GM12872 (cell line): ENCODE data around the gene NRG4.

Experiments
- CTCF ChIP-seq: IDR thresholded peaks from 3 replicates; pipeline ENCODE4 v1.5.1; 2011; ENCODE audit warnings: low read depth, mild to moderate bottlenecking, low read length, moderate library complexity; ENCODE audit not compliant: insufficient read depth

The NRG4 gene

GRCh38 chr15:75921732-75922703 is 90.2 kb downstream of the NRG4 start:
- TF ChIP-seq CTCF, result peak; percentile 19; the same call in 1 of the 3 replicates

- no peak for TF ChIP-seq CTCF
These were observed 92.1 kb downstream of the NRG4 start for GRCh38 chr15:75920079-75920478.

- TF ChIP-seq CTCF, result no peak
These were observed 94.1 kb downstream of the NRG4 start for GRCh38 chr15:75918135-75918534.

GRCh38 chr15:75916978-75917377 is 95.2 kb downstream of the NRG4 start:
- no peak for TF ChIP-seq CTCF

GRCh38 chr15:75905231-75905630 is 107.0 kb downstream of the NRG4 start:
- no peak for TF ChIP-seq CTCF

GRCh38 chr15:75903331-75904239 is 108.6 kb downstream of the NRG4 start, which contains the start of gene FBXO22:
FBXO22 (plus strand) TSS chr15:75903878; CDS start chr15:75903964, 86 bp downstream.
- no peak for TF ChIP-seq CTCF

- TF ChIP-seq CTCF, result no peak
These were observed 110.1 kb downstream of the NRG4 start for GRCh38 chr15:75902129-75902557.
